ENCODE measurements around the gene SEC14L5. TPM values are rescaled to one million over a fixed set of nuclear protein-coding genes. Genes with fewer than 3 reads are reported as not detected.
"Not testable (repeated sequence)": the region's sequence is repeated elsewhere in the genome, so short reads cannot be mapped to it uniquely, and the experiment has no call there.

SEC14L5 gene
- total and polyA plus RNA-seq, 2 experiments from 2014 or later = 1.0 to 3.5 TPM

GRCh38 chr16:4928227-4928626 lies 29.9 kb upstream of the SEC14L5 start:
- Histone ChIP-seq H3K9me3 (ENCODE audit: low read depth) (peaks cover 7% of the 10 kb centered on the region), H3K4me3 (no peak overlapping the region), H3K27me3 (no peaks in the 10 kb centered on the region), H3K36me3 (replicated peaks; ENCODE audit: insufficient read depth, low read depth) (peaks cover 3% of the 10 kb centered on the region), H3K4me1 (ENCODE audit: insufficient read depth) (peaks cover 24% of the 10 kb centered on the region), H3K9me2 (replicated peaks; ENCODE audit: insufficient read depth) (no peaks in the 10 kb centered on the region), H2AFZ (no peak overlapping the region), H3K4me2 (no peak overlapping the region), H3K27ac (no peak overlapping the region), H4K20me1 (ENCODE audit: insufficient read depth, poor library complexity, severe bottlenecking) (no peaks in the 10 kb centered on the region), H3K79me2 (peaks cover 62% of the 10 kb centered on the region)
- no peak for DNase-seq (ENCODE audit: low spot score)
- TF ChIP-seq CTCF (IDR thresholded peaks at IDR 0.05; ENCODE audit: poor library complexity) (no peak), EZH2phosphoT487 (IDR thresholded peaks at IDR 0.05; ENCODE audit: low read depth, severe bottlenecking, unreplicated experiment) (no peak), EZH2 (IDR thresholded peaks at IDR 0.05; ENCODE audit: borderline replicate concordance) (no peak)
- WGBS (ENCODE audit: low lambda C conversion rate, missing lambda C conversion rate) = 87% methylated on average over 6 of the region's 6 CpGs

- H3K4me3 ChIP-seq; H4K20me1 ChIP-seq (ENCODE audit: insufficient read depth, poor library complexity, severe bottlenecking); H3K9me2 ChIP-seq (replicated peaks; ENCODE audit: insufficient read depth); H3K27me3 ChIP-seq; H3K4me1 ChIP-seq (ENCODE audit: insufficient read depth); DNase-seq (ENCODE audit: low spot score); H3K9me3 ChIP-seq (ENCODE audit: low read depth); H2AFZ ChIP-seq; H3K27ac ChIP-seq; H3K36me3 ChIP-seq (replicated peaks; ENCODE audit: insufficient read depth, low read depth); H3K4me2 ChIP-seq: not testable (repeated sequence)
- 99% methylated on average over 4 of the region's 4 CpGs for WGBS (ENCODE audit: low lambda C conversion rate, missing lambda C conversion rate)
- H3K79me2 ChIP-seq = peaks cover 64% of the 10 kb centered on the region
Measured at GRCh38 chr16:4929619-4930018, 28.5 kb upstream of the SEC14L5 start.

- peaks cover 7% of the 10 kb centered on the region for H3K9me3 ChIP-seq (ENCODE audit: low read depth)
- H3K27me3 ChIP-seq = no peaks in the 10 kb centered on the region
- TF ChIP-seq CTCF (IDR thresholded peaks at IDR 0.05; ENCODE audit: poor library complexity) (no peak), EZH2 (IDR thresholded peaks at IDR 0.05; ENCODE audit: borderline replicate concordance) (no peak), EZH2phosphoT487 (IDR thresholded peaks at IDR 0.05; ENCODE audit: low read depth, severe bottlenecking, unreplicated experiment) (no peak)
- no peaks in the 10 kb centered on the region for H3K9me2 ChIP-seq (replicated peaks; ENCODE audit: insufficient read depth)
- peaks cover 74% of the 10 kb centered on the region for H3K79me2 ChIP-seq
- H4K20me1 ChIP-seq (ENCODE audit: insufficient read depth, poor library complexity, severe bottlenecking) = peaks cover 2% of the 10 kb centered on the region
- H3K36me3 ChIP-seq (replicated peaks; ENCODE audit: insufficient read depth, low read depth) = peaks cover 3% of the 10 kb centered on the region
- no peak overlapping the region for H2AFZ ChIP-seq
- no peak for DNase-seq (ENCODE audit: low spot score)
- no peak overlapping the region for H3K27ac ChIP-seq
- no peak overlapping the region for H3K4me3 ChIP-seq
- peaks cover 8% of the 10 kb centered on the region for H3K4me1 ChIP-seq (ENCODE audit: insufficient read depth)
- WGBS (ENCODE audit: low lambda C conversion rate, missing lambda C conversion rate) = 84% methylated on average over 11 of the region's 11 CpGs
- no peak overlapping the region for H3K4me2 ChIP-seq
Measured at GRCh38 chr16:4931381-4931780, 26.7 kb upstream of the SEC14L5 start.

GRCh38 chr16:4933433-4933832 lies 24.7 kb upstream of the SEC14L5 start:
- H3K27me3 ChIP-seq = no peaks in the 10 kb centered on the region
- H3K9me3 ChIP-seq (ENCODE audit: low read depth) = no peaks in the 10 kb centered on the region
- H3K36me3 ChIP-seq (replicated peaks; ENCODE audit: insufficient read depth, low read depth) = no peaks in the 10 kb centered on the region
- H4K20me1 ChIP-seq (ENCODE audit: insufficient read depth, poor library complexity, severe bottlenecking) = peaks cover 2% of the 10 kb centered on the region
- no peaks in the 10 kb centered on the region for H3K9me2 ChIP-seq (replicated peaks; ENCODE audit: insufficient read depth)
- no peak overlapping the region for H3K4me2 ChIP-seq
- no peak for TF ChIP-seq EZH2phosphoT487 (IDR thresholded peaks at IDR 0.05; ENCODE audit: low read depth, severe bottlenecking, unreplicated experiment)
- TF ChIP-seq EZH2 (IDR thresholded peaks at IDR 0.05; ENCODE audit: borderline replicate concordance) = no peak
- no peak for TF ChIP-seq CTCF (IDR thresholded peaks at IDR 0.05; ENCODE audit: poor library complexity)
- WGBS (ENCODE audit: low lambda C conversion rate, missing lambda C conversion rate) = 81% methylated on average over 8 of the region's 8 CpGs
- H3K4me3 ChIP-seq = no peak overlapping the region
- DNase-seq (ENCODE audit: low spot score) = no peak
- peaks cover 58% of the 10 kb centered on the region for H3K79me2 ChIP-seq
- H3K27ac ChIP-seq = no peak overlapping the region
- H2AFZ ChIP-seq = no peak overlapping the region
- H3K4me1 ChIP-seq (ENCODE audit: insufficient read depth) = peaks cover 13% of the 10 kb centered on the region
